ENCODE data around the gene PRKG1.

- TF ChIP-seq CTCF (IDR thresholded peaks at IDR 0.05; ENCODE audit: low read depth, low read length, poor library complexity, severe bottlenecking) (no peak), EZH2phosphoT487 (IDR thresholded peaks at IDR 0.05; ENCODE audit: borderline replicate concordance, low read length) (no peak)
Observed at GRCh38 chr10:51340845-51341610, 266.7 kb downstream of the PRKG1 start.
